Esophagus squamous epithelium (tissue), 4 donors: ENCODE results near the gene TNPO3.

ENCODE experiments used
- CTCF ChIP-seq, 6 experiments: fragments of 450-650 bp in 4 of 6; fragments of 200-600 bp in 2 of 6; sonication (generic) in 2 of 6; IDR thresholded peaks; one replicate each; pipeline ENCODE4 v1.5.1; 2016 to 2019; ENCODE audit warnings: antibody characterized with exemption in 6 of 6, mild to moderate bottlenecking in 4 of 6, moderate library complexity in 4 of 6
- POLR2A ChIP-seq, 4 donors: fragments of 450-650 bp; IDR thresholded peaks; one replicate each; pipeline ENCODE4 v1.6.1; 2017; ENCODE audit warnings: antibody characterized with exemption in 4 of 4, mild to moderate bottlenecking in 4 of 4, moderate library complexity in 3 of 4

DNA sequence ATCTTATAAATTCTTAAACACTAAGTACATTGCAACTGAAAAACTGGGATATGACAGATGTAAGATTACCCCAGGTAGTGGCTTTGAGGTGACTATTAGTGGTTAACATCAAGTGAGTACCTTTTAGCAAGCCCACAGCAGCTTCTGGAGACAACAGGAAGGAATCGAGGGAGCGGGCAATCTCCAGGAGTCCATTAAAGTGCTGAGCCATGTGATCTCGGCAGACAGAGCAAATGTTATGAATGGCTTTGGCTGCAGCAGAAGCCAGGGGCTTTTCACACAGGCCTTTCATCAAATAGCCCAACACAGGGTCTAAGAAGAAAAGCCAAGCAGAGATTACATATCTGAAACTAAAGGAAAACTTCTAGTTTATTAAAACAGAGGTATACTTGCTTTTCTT is 68.3 kb downstream of the TNPO3 start:
- TF ChIP-seq CTCF (IDR thresholded peaks at IDR 0.05) (no peak), POLR2A (IDR thresholded peaks at IDR 0.05) (no peak)
